HCT116 (cell line): ENCODE data around the gene TDRD12. TPM values are rescaled to one million over a fixed set of nuclear protein-coding genes. Genes with fewer than 3 reads are reported as not detected.

Source experiments
- ATAC-seq: fragments of 200-7000 bp; cut with Tn5 transposase; 2 replicates; pipeline ENCODE4 v1.9.1; 2020; ENCODE audit warnings: mild to moderate bottlenecking, moderate library complexity
- BruUV-seq: library from RNA; stranded (reverse); fragments of 400-500 nt; replicated peaks from 2 replicates; lab custom pipeline; 2021; lab: Mats Ljungman, UMichigan
- CTCF ChIA-PET: fragments of 300-600 bp; sonication (Branson Sonifier 250); formaldehyde crosslinking; loops from one replicate; lab custom pipeline; 2021; ENCODE audit warnings: antibody characterized with exemption; lab: Charles Lee
- POLR2A ChIA-PET: fragments of 300-600, 350-600 bp; sonication (Branson Sonifier 250); formaldehyde crosslinking; loops from one replicate; lab custom pipeline; 2021; ENCODE audit warnings: antibody characterized with exemption; lab: Charles Lee
- RAD21 ChIA-PET, 2 experiments: fragments of 300-600 bp; sonication (Branson Sonifier 250); formaldehyde crosslinking; loops; one replicate each; lab custom pipeline; 2023; ENCODE audit warnings: low total read pairs in 2 of 2; ENCODE audit not compliant: uncharacterized antibody in 2 of 2, unreplicated experiment in 2 of 2, low non-redundant PET in 1 of 2; lab: Charles Lee
- DNase-seq: peaks from one replicate; pipeline ENCODE4 v3.0.0-alpha.2; 2010; ENCODE audit warnings: low read depth, low spot score
- H2AFZ ChIP-seq: fragments of 200-600 bp; shearing (Covaris generic), sonication (generic); 2 replicates; pipeline ENCODE4 v1.6.1; 2017; ENCODE audit warnings: low read depth, mixed run types, mixed read lengths, antibody characterized with exemption, low read length; ENCODE audit not compliant: poor library complexity, severe bottlenecking
- H3K27ac ChIP-seq: 2 replicates; pipeline ENCODE4 v1.5.1; 2012; ENCODE audit warnings: low read depth, low read length
- H3K27me3 ChIP-seq: fragments of 200-600 bp; sonication (generic); 2 replicates; pipeline ENCODE4 v1.6.1; 2016; ENCODE audit warnings: mixed run types, low read length, mixed read lengths; ENCODE audit not compliant: insufficient read depth
- H3K36me3 ChIP-seq, 2 experiments: fragments of 200-500 bp in 1 of 2; fragments of 200-600 bp in 1 of 2; sonication (Bioruptor generic) in 1 of 2; sonication (generic) in 1 of 2; 2 replicates each; pipeline versions ENCODE4 v1.5.1 to v1.6.1; 2014 to 2016; ENCODE audit warnings: low read length in 2 of 2, inconsistent platforms in 1 of 2, mixed read lengths in 1 of 2, mixed run types in 1 of 2; ENCODE audit not compliant: insufficient read depth in 2 of 2, control insufficient read depth in 1 of 2
- H3K4me1 ChIP-seq, 2 experiments: fragments of 200-600 bp in 1 of 2; sonication (generic) in 1 of 2; 2 replicates each; pipeline versions ENCODE4 v1.5.1 to v1.6.1; 2012 to 2017; ENCODE audit warnings: low read length in 2 of 2, inconsistent platforms in 1 of 2, mild to moderate bottlenecking in 1 of 2, mixed read lengths in 1 of 2, mixed run types in 1 of 2, moderate library complexity in 1 of 2; ENCODE audit not compliant: insufficient read depth in 2 of 2, control insufficient read depth in 1 of 2
- H3K4me2 ChIP-seq: fragments of 200-600 bp; sonication (generic); 2 replicates; pipeline ENCODE4 v1.6.1; 2017; ENCODE audit warnings: mixed run types, low read length, mixed read lengths
- H3K4me3 ChIP-seq, 2 experiments: fragments of 200-600 bp in 1 of 2; sonication (generic) in 1 of 2; replicated peaks in 1 of 2; 2 replicates each; pipeline ENCODE4 v1.5.1; 2011 to 2016; ENCODE audit warnings: low read length in 2 of 2, control low read depth in 1 of 2, low read depth in 1 of 2, mild to moderate bottlenecking in 1 of 2, mixed read lengths in 1 of 2, mixed run types in 1 of 2
- H3K79me2 ChIP-seq: fragments of 200-600 bp; sonication (generic); 2 replicates; pipeline ENCODE4 v1.6.1; 2017; ENCODE audit warnings: mild to moderate bottlenecking, mixed run types, low read length, moderate library complexity, mixed read lengths; ENCODE audit not compliant: insufficient read depth
- H3K9ac ChIP-seq: fragments of 200-600 bp; sonication (generic); 2 replicates; pipeline ENCODE4 v1.6.1; 2016; ENCODE audit warnings: low read length, mixed read lengths
- H3K9me2 ChIP-seq: fragments of 200-600 bp; sonication (generic), shearing (Covaris generic); 2 replicates; pipeline ENCODE4 v1.6.1; 2017; ENCODE audit warnings: mixed run types, mild to moderate bottlenecking, moderate library complexity; ENCODE audit not compliant: insufficient read depth
- H3K9me3 ChIP-seq, 2 experiments: fragments of 200-500 bp in 1 of 2; fragments of 200-600 bp in 1 of 2; sonication (Bioruptor generic) in 1 of 2; sonication (generic) in 1 of 2; 2 replicates each; pipeline ENCODE4 v1.6.1; 2014 to 2017; ENCODE audit warnings: low read length in 2 of 2, mixed read lengths in 2 of 2, inconsistent platforms in 1 of 2, low read depth in 1 of 2, mild to moderate bottlenecking in 1 of 2, mixed run types in 1 of 2, moderate library complexity in 1 of 2; ENCODE audit not compliant: control insufficient read depth in 1 of 2, insufficient read depth in 1 of 2
- H4K20me1 ChIP-seq: fragments of 200-600 bp; sonication (generic), shearing (Covaris generic); 2 replicates; pipeline ENCODE4 v1.6.1; 2017; ENCODE audit warnings: mixed run types, mild to moderate bottlenecking, moderate library complexity; ENCODE audit not compliant: insufficient read depth
- ATF3 ChIP-seq: IDR thresholded peaks from 2 replicates; pipeline ENCODE4 v1.6.1; 2012
- CBX3 ChIP-seq: IDR thresholded peaks from 2 replicates; pipeline ENCODE4 v1.6.1; 2012; ENCODE audit warnings: low read depth
- CEBPB ChIP-seq: IDR thresholded peaks from 2 replicates; pipeline ENCODE4 v1.6.1; 2012; ENCODE audit warnings: low read depth
- CTCF ChIP-seq, 3 experiments: fragments of 200-600 bp in 1 of 3; sonication (generic) in 1 of 3; IDR thresholded peaks in 2 of 3; conservative IDR thresholded peaks in 1 of 3; 2 replicates each; pipeline ENCODE4 v1.5.1; 2012 to 2017; ENCODE audit warnings: low read depth in 2 of 3, low read length in 2 of 3, antibody characterized with exemption in 1 of 3, borderline replicate concordance in 1 of 3, control low read depth in 1 of 3, mild to moderate bottlenecking in 1 of 3, mixed read lengths in 1 of 3, mixed run types in 1 of 3, moderate library complexity in 1 of 3; ENCODE audit not compliant: insufficient read depth in 1 of 3
- ELF1 ChIP-seq: IDR thresholded peaks from 2 replicates; pipeline ENCODE4 v1.6.1; 2012; ENCODE audit warnings: low read depth, borderline replicate concordance
- EZH2 ChIP-seq: fragments of 200-600 bp; sonication (generic); IDR thresholded peaks from 2 replicates; pipeline ENCODE4 v1.6.1; 2017; ENCODE audit warnings: antibody characterized with exemption, mixed run types
- FOSL1 ChIP-seq: IDR thresholded peaks from 2 replicates; pipeline ENCODE4 v1.6.1; 2012; ENCODE audit warnings: low read depth
- JUND ChIP-seq: IDR thresholded peaks from 2 replicates; pipeline ENCODE4 v1.6.1; 2012
- MAX ChIP-seq: IDR thresholded peaks from 2 replicates; pipeline ENCODE4 v1.6.1; 2012
- RAD21 ChIP-seq: IDR thresholded peaks from 2 replicates; pipeline ENCODE4 v1.6.1; 2012; ENCODE audit warnings: low read depth, mild to moderate bottlenecking
- SP1 ChIP-seq: IDR thresholded peaks from 2 replicates; pipeline ENCODE4 v1.6.1; 2012; ENCODE audit warnings: low read depth
- SRF ChIP-seq: IDR thresholded peaks from 2 replicates; pipeline ENCODE4 v1.6.1; 2012; ENCODE audit warnings: low read depth
- TCF7L2 ChIP-seq: IDR thresholded peaks from 2 replicates; pipeline ENCODE4 v1.7.0; 2011; ENCODE audit warnings: borderline replicate concordance, inconsistent platforms; ENCODE audit not compliant: insufficient read depth, insufficient read length; ENCODE audit errors: extremely low read depth
- YY1 ChIP-seq: IDR thresholded peaks from 2 replicates; pipeline ENCODE4 v1.6.1; 2011; ENCODE audit warnings: low read length, low read depth, moderate library complexity, mild to moderate bottlenecking; ENCODE audit not compliant: insufficient replicate concordance; ENCODE audit errors: extremely low read depth
- intact Hi-C: fragments of 100-400 bp; cut with micrococcal nuclease; formaldehyde crosslinking; loops from 2 replicates; pipeline ENCODE4 v1.10.0; 2022
- total RNA-seq: library from RNA; stranded (reverse); gene quantifications from one replicate; pipeline ENCODE4 v1.2.1, GENCODE V29; 2021; ENCODE audit not compliant: unreplicated experiment

The TDRD12 gene
- total RNA-seq, 1 experiment from 2014 or later: 0.30 TPM

GRCh38 chr19:32865326-32865725, 145.8 kb downstream of the TDRD12 start:
- no peaks in the 10 kb centered on the region for H3K9me3 ChIP-seq
- DNase-seq (no peak), ATAC-seq (no peak)
- POLR2A ChIA-PET: no interaction called here
- RAD21 ChIA-PET: no interaction called here
- no peak for TF ChIP-seq MAX
- no peak for TF ChIP-seq CEBPB
- no peak for TF ChIP-seq SP1
- no peak for TF ChIP-seq YY1
- no peak for TF ChIP-seq TCF7L2
- no peak for TF ChIP-seq ATF3
- TF ChIP-seq RAD21: no peak
- TF ChIP-seq FOSL1: no peak
- no peak for TF ChIP-seq SRF
- no peak for TF ChIP-seq JUND
- TF ChIP-seq CBX3: no peak
- no peak for TF ChIP-seq CTCF (IDR thresholded peaks at IDR 0.05 in 2 of 3, conservative IDR thresholded peaks at IDR 0.05 in 1 of 3; ENCODE audit: borderline replicate concordance in 1 of 3, insufficient read depth in 1 of 3, low read depth in 2 of 3, low read length in 2 of 3)
- TF ChIP-seq ELF1: no peak
- no peak for TF ChIP-seq EZH2
- intact Hi-C loops: no loop called here
- H3K4me3 ChIP-seq: no peak overlapping the region
- no peaks in the 10 kb centered on the region for H3K9me2 ChIP-seq
- no peaks in the 10 kb centered on the region for H3K27me3 ChIP-seq
- H3K4me1 ChIP-seq: no peaks in the 10 kb centered on the region
- H3K4me2 ChIP-seq: no peak overlapping the region
- no TSS peak for BruUV-seq
- no peak overlapping the region for H3K27ac ChIP-seq
- H3K79me2 ChIP-seq: no peaks in the 10 kb centered on the region
- no peaks in the 10 kb centered on the region for H4K20me1 ChIP-seq
- H2AFZ ChIP-seq: no peak overlapping the region
- no peak overlapping the region for H3K9ac ChIP-seq
- CTCF ChIA-PET: no interaction called here
- no peaks in the 10 kb centered on the region for H3K36me3 ChIP-seq
